Measurements from ENCODE around the gene FURIN.
"Not testable (repeated sequence)": the region's sequence is repeated elsewhere in the genome, so short reads cannot be mapped to it uniquely, and the experiment has no call there.

The FURIN gene

GRCh38 chr15:90869601-90870353 lies 1.4 kb downstream of the FURIN start:
- no peak for FAIRE-seq
- DNase-seq (ENCODE audit: low spot score) = peak; percentile 89

- DNase-seq (ENCODE audit: low spot score) (no peak), FAIRE-seq (no peak)
These were observed 2.2 kb downstream of the FURIN start for GRCh38 chr15:90870354-90871138.

GRCh38 chr15:90871139-90871715 lies 2.8 kb downstream of the FURIN start:
- DNase-seq (ENCODE audit: low spot score) (peak; percentile 53), FAIRE-seq (no peak)

GRCh38 chr15:90871716-90872485 lies 3.5 kb downstream of the FURIN start:
- DNase-seq (ENCODE audit: low spot score) (peak; percentile 30), FAIRE-seq (no peak)

GRCh38 chr15:90872486-90873184 lies 4.2 kb downstream of the FURIN start:
- DNase-seq (ENCODE audit: low spot score) (peak; percentile 62), FAIRE-seq (no peak)

- DNase-seq (ENCODE audit: low spot score) (no peak), FAIRE-seq (no peak)
These were observed 5.2 kb downstream of the FURIN start for GRCh38 chr15:90873488-90873997.

GRCh38 chr15:90873998-90874605 lies 5.7 kb downstream of the FURIN start:
- FAIRE-seq (no peak), DNase-seq (ENCODE audit: low spot score) (no peak)

GRCh38 chr15:90874986-90875385 lies 6.6 kb downstream of the FURIN start:
- DNase-seq (ENCODE audit: low spot score); FAIRE-seq: not testable (repeated sequence)

GRCh38 chr15:90875549-90875981 lies 7.2 kb downstream of the FURIN start:
- no peak for FAIRE-seq
- no peak for DNase-seq (ENCODE audit: low spot score)

GRCh38 chr15:90876046-90876445 lies 7.7 kb downstream of the FURIN start:
- no peak for FAIRE-seq
- DNase-seq (ENCODE audit: low spot score) = no peak

- DNase-seq (ENCODE audit: low spot score) (no peak), FAIRE-seq (no peak)
These were observed 8.3 kb downstream of the FURIN start for GRCh38 chr15:90876512-90877170.

- FAIRE-seq (no peak), DNase-seq (ENCODE audit: low spot score) (no peak)
These were observed 8.9 kb downstream of the FURIN start for GRCh38 chr15:90877315-90877714.

GRCh38 chr15:90877996-90878395 lies 9.6 kb downstream of the FURIN start:
- no peak for DNase-seq (ENCODE audit: low spot score)
- peak; percentile 80 for FAIRE-seq

- no peak for FAIRE-seq
These were observed 10.3 kb downstream of the FURIN start for GRCh38 chr15:90878660-90879059.

GRCh38 chr15:90879730-90880366 lies 11.5 kb downstream of the FURIN start:
- no peak for FAIRE-seq

More at GRCh38 chr15:90878660-90879059, 10.3 kb downstream of the FURIN start:
- no peak for DNase-seq (ENCODE audit: low spot score)

GRCh38 chr15:90880381-90881145 lies 12.2 kb downstream of the FURIN start:
- FAIRE-seq (no peak), DNase-seq (ENCODE audit: low spot score) (no peak)

More at GRCh38 chr15:90879730-90880366, 11.5 kb downstream of the FURIN start:
- no peak for DNase-seq (ENCODE audit: low spot score)

- FAIRE-seq = no peak
- DNase-seq (ENCODE audit: low spot score) = no peak
These were observed 13.0 kb downstream of the FURIN start for GRCh38 chr15:90881181-90881977.

Measured in urothelium cell line (cell line).